DOHH2 (cell line): ENCODE measurements around the gene IGFLR1.

Experiments
- CTCF ChIP-seq: fragments of 200-600 bp; sonication (generic); IDR thresholded peaks from one replicate; pipeline ENCODE4 v1.5.1; 2014; ENCODE audit warnings: antibody characterized with exemption, mild to moderate bottlenecking, low read depth, low read length; ENCODE audit not compliant: poor library complexity, severe bottlenecking
- EZH2phosphoT487 ChIP-seq: fragments of 200-600 bp; sonication (generic); IDR thresholded peaks from 2 replicates; pipeline ENCODE4 v1.6.1; 2017; ENCODE audit warnings: borderline replicate concordance, mild to moderate bottlenecking, antibody characterized with exemption, low read length, moderate library complexity, mixed read lengths

GRCh38 chr19:35738021-35738886 lies 4.0 kb downstream of the IGFLR1 start:
- TF ChIP-seq CTCF (no peak), EZH2phosphoT487 (no peak)
